HepG2 (cell line): Measurements from ENCODE around the gene MRPL10. TPM values are rescaled to one million over a fixed set of nuclear protein-coding genes. Genes with fewer than 3 reads are reported as not detected.

Experiments
- ATAD3A ChIP-seq: sonication (generic); formaldehyde crosslinking; IDR thresholded peaks from 2 replicates; pipeline ENCODE4 v1.4.0; 2020; ENCODE audit warnings: missing genetic modification reagents
- HNF1B ChIP-seq: sonication (generic); formaldehyde crosslinking; IDR thresholded peaks from 2 replicates; pipeline ENCODE4 v1.5.1; 2020; ENCODE audit warnings: mild to moderate bottlenecking, moderate library complexity, missing genetic modification reagents
- RCOR2 ChIP-seq: IDR thresholded peaks from 2 replicates; pipeline ENCODE4 v1.6.1; 2016; ENCODE audit warnings: missing biosample characterization, missing genetic modification reagents
- SOX5 ChIP-seq: IDR thresholded peaks from 2 replicates; pipeline ENCODE4 v1.6.1; 2016; ENCODE audit warnings: borderline replicate concordance
- STAT6 ChIP-seq: sonication (generic); formaldehyde crosslinking; IDR thresholded peaks from 2 replicates; pipeline ENCODE4 v1.4.0; 2020; ENCODE audit warnings: missing genetic modification reagents, mild to moderate bottlenecking, borderline replicate concordance
- TMF1 ChIP-seq: sonication (generic); formaldehyde crosslinking; IDR thresholded peaks from 2 replicates; pipeline ENCODE4 v1.8.1; 2022; ENCODE audit warnings: low read depth, missing genetic modification reagents
- TOE1 ChIP-seq: sonication (generic); formaldehyde crosslinking; IDR thresholded peaks from 2 replicates; pipeline ENCODE4 v1.4.0; 2020; ENCODE audit warnings: mild to moderate bottlenecking, missing genetic modification reagents
- ZNF839 ChIP-seq: sonication (generic); formaldehyde crosslinking; IDR thresholded peaks from 2 replicates; pipeline ENCODE4 v1.4.0; 2020; ENCODE audit warnings: missing genetic modification reagents, mild to moderate bottlenecking, borderline replicate concordance
- polyA plus RNA-seq, 8 experiments: library from polyadenylated mRNA; depleted of rRNA in 3 of 8; stranded (reverse) in 7 of 8; unstranded in 1 of 8; fragments of >200 nt; fragmentation: Illumina TruSeq in 4 of 8; extraction: Trizol in 4 of 8; gene quantifications; 2 replicates each; pipeline versions ENCODE4 v1.2.1 to v1.2.3, GENCODE V29; 2011 to 2016; ENCODE audit warnings: low read depth in 4 of 8, missing spikeins in 1 of 8, mixed read lengths in 1 of 8; ENCODE audit not compliant: insufficient read depth in 1 of 8
- total RNA-seq, 5 experiments: library from RNA; depleted of rRNA; stranded (reverse); fragments of >200 nt; fragmentation: Illumina TruSeq; extraction: Trizol; gene quantifications; 2 replicates each; pipeline ENCODE4 v1.2.3, GENCODE V29; 2016; ENCODE audit warnings: low read depth in 1 of 5
- TF ChIP-seq, protein P1 (sequence below): sonication (generic); formaldehyde crosslinking; IDR thresholded peaks from 2 replicates; pipeline ENCODE4 v1.4.0; 2020; ENCODE audit warnings: mild to moderate bottlenecking, missing genetic modification reagents

The MRPL10 gene
- total and polyA plus RNA-seq, 2 of the 13 experiments (the other 11 are each of a cell fraction or from before 2014, with no cell fraction given), result 56.7 to 149 TPM

- TF ChIP-seq, protein P1, sequence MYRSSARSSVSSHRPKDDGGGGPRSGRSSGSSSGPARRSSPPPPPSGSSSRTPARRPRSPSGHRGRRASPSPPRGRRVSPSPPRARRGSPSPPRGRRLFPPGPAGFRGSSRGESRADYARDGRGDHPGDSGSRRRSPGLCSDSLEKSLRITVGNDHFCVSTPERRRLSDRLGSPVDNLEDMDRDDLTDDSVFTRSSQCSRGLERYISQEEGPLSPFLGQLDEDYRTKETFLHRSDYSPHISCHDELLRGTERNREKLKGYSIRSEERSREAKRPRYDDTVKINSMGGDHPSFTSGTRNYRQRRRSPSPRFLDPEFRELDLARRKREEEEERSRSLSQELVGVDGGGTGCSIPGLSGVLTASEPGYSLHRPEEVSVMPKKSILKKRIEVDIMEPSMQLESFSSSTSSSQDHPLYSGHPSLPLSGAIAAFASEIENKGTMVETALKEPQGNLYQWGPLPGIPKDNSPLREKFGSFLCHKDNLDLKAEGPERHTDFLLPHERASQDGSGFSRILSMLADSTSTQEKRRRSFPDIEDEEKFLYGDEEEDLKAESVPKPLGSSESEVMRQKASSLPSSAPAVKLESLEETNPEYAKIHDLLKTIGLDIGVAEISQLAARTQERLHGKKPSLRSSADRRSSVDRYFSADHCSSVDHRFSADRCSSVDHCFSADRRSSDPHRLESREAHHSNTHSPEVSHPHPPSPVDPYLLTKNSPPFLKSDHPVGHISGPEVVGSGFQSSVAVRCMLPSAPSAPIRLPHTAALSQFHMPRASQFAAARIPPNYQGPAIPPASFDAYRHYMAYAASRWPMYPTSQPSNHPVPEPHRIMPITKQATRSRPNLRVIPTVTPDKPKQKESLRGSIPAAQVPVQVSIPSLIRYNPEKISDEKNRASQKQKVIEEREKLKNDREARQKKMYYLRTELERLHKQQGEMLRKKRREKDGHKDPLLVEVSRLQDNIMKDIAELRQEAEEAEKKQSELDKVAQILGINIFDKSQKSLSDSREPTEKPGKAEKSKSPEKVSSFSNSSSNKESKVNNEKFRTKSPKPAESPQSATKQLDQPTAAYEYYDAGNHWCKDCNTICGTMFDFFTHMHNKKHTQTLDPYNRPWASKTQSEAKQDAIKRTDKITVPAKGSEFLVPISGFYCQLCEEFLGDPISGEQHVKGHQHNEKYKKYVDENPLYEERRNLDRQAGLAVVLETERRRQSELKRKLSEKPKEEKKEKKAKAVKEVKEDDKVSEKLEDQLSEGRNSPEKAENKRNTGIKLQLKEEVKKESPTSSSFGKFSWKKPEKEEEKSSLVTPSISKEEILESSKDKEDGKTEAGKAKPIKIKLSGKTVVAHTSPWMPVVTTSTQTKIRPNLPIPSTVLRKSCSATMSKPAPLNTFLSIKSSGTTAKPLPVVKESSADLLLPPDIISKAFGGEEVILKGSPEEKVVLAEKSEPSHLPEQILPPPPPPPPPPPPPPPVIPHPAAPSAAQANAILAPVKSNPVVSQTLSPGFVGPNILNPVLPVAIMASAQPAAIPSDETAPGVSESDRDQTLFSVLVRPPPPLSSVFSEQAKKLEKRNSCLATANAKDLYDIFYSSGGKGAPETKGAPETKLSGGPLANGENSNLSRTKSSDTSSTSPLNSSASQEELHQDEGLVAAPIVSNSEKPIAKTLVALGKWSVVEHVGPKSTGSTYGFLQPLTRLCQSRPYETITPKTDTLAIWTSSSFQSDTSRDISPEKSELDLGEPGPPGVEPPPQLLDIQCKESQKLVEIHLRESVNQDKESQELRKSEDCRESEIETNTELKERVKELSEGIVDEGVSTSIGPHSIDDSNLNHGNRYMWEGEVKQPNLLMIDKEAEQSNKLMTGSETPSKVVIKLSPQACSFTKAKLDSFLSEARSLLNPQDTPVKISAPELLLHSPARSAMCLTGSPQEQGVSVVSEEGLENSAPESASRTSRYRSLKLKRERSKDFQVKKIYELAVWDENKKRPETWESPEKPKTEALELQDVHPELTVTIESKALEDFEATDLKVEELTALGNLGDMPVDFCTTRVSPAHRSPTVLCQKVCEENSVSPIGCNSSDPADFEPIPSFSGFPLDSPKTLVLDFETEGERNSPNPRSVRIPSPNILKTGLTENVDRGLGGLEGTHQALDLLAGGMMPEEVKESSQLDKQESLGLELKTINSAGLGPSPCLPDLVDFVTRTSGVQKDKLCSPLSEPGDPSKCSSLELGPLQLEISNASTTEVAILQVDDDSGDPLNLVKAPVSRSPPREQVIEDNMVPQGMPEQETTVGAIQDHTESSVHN (CRISPR knock-in tag), result no peak
- peak; percentile 47; the same call in 1 of the 2 replicates for TF ChIP-seq ZNF839
- TF ChIP-seq TMF1 (CRISPR knock-in tag), result no peak
- peak; percentile 74; the same call in 1 of the 2 replicates for TF ChIP-seq STAT6 (CRISPR knock-in tag)
- 0 out of 2 replicates have a peak, but pooled peaks have one; percentile 23 for TF ChIP-seq TOE1 (CRISPR knock-in tag)
- TF ChIP-seq ATAD3A (CRISPR knock-in tag), result no peak
- TF ChIP-seq SOX5, result no peak; the same call in 1 of the 2 replicates
- peak; percentile 94 for TF ChIP-seq HNF1B (CRISPR knock-in tag)
- TF ChIP-seq RCOR2 (CRISPR knock-in tag), result 0 out of 2 replicates have a peak, but pooled peaks have one; percentile 49
Observed at GRCh38 chr17:47831003-47831933, at the start of gene MRPL10, which contains the start of gene LRRC46 (continued).
